Caco-2 (cell line): Measurements from ENCODE around the gene NUAK1. TPM values are rescaled to one million over a fixed set of nuclear protein-coding genes. Genes with fewer than 3 reads are reported as not detected.

Experiments used
- BruUV-seq: library from RNA; stranded (reverse); fragments of 400-500 nt; replicated peaks from 2 replicates; lab custom pipeline; 2021; lab: Mats Ljungman, UMichigan
- CTCF ChIA-PET: fragments of 300-600 bp; sonication (Branson Sonifier 250); formaldehyde crosslinking; loops from one replicate; lab custom pipeline; 2022; ENCODE audit warnings: antibody characterized with exemption; lab: Charles Lee
- POLR2A ChIA-PET: fragments of 300-600 bp; sonication (Branson Sonifier 250); formaldehyde crosslinking; loops from one replicate; lab custom pipeline; 2022; ENCODE audit warnings: antibody characterized with exemption; lab: Charles Lee
- DNase-seq, 2 experiments: peaks; one replicate each; pipeline versions ENCODE4 v3.0.0 to v3.0.0-alpha.2; 2020 to 2022
- H3K27me3 ChIP-seq: replicated peaks from 2 replicates; pipeline ENCODE4 v1.6.0; 2011; ENCODE audit warnings: low read length; ENCODE audit not compliant: control insufficient read depth, insufficient read depth
- H3K36me3 ChIP-seq: 2 replicates; pipeline ENCODE4 v1.5.1; 2011; ENCODE audit warnings: low read length; ENCODE audit not compliant: control insufficient read depth, insufficient read depth
- H3K4me1 ChIP-seq: fragments of 250-450 bp; sonication (Bioruptor Pico); 2 replicates; pipeline ENCODE4 v1.5.1; 2020; ENCODE audit warnings: mild to moderate bottlenecking
- H3K4me3 ChIP-seq: 2 replicates; pipeline ENCODE4 v1.5.1; 2011; ENCODE audit warnings: low read depth, mild to moderate bottlenecking, control low read depth, low read length
- H3K9me3 ChIP-seq: fragments of 250-450 bp; sonication (Bioruptor Pico); 2 replicates; pipeline ENCODE4 v1.5.1; 2020; ENCODE audit warnings: mild to moderate bottlenecking, moderate library complexity
- H3K27ac Mint-ChIP-seq: one replicate; pipeline ENCODE4 v1.8.0; 2022; ENCODE audit warnings: mixed read lengths; ENCODE audit not compliant: unreplicated experiment
- H3K27me3 Mint-ChIP-seq: one replicate; pipeline ENCODE4 v1.8.0; 2022; ENCODE audit warnings: mixed read lengths; ENCODE audit not compliant: insufficient read depth, unreplicated experiment
- H3K36me3 Mint-ChIP-seq: one replicate; pipeline ENCODE4 v1.8.0; 2022; ENCODE audit warnings: mild to moderate bottlenecking, mixed read lengths; ENCODE audit not compliant: insufficient read depth, unreplicated experiment
- H3K4me1 Mint-ChIP-seq: one replicate; pipeline ENCODE4 v1.8.0; 2022; ENCODE audit warnings: low read depth, mixed read lengths; ENCODE audit not compliant: unreplicated experiment
- H3K4me3 Mint-ChIP-seq: one replicate; pipeline ENCODE4 v1.8.0; 2022; ENCODE audit warnings: mild to moderate bottlenecking, moderate library complexity, mixed read lengths; ENCODE audit not compliant: unreplicated experiment
- H3K9me3 Mint-ChIP-seq: one replicate; pipeline ENCODE4 v1.8.0; 2022; ENCODE audit warnings: mixed read lengths; ENCODE audit not compliant: unreplicated experiment
- intact Hi-C: fragments of 100-400 bp; cut with micrococcal nuclease; formaldehyde crosslinking; loops from one replicate; pipeline ENCODE4 v1.10.0; 2022; ENCODE audit not compliant: unreplicated experiment
- total RNA-seq: library from RNA; stranded (reverse); gene quantifications from 2 replicates; pipeline ENCODE4 v1.2.3, GENCODE V29; 2022
- TF ChIP-seq, protein P1 (sequence below), 2 experiments: fragments of 200-600 bp in 1 of 2; IDR thresholded peaks; 1 replicate in 1 of 2; 2 replicates in 1 of 2; pipeline versions ENCODE4 v1.5.1 to v1.8.0; 2011 to 2022; ENCODE audit warnings: antibody characterized with exemption in 1 of 2, control low read depth in 1 of 2, inconsistent platforms in 1 of 2, low read depth in 1 of 2, low read length in 1 of 2, mild to moderate bottlenecking in 1 of 2, moderate library complexity in 1 of 2; ENCODE audit not compliant: insufficient read depth in 1 of 2, severe bottlenecking in 1 of 2, unreplicated experiment in 1 of 2

The NUAK1 gene
- total RNA-seq, 1 experiment from 2014 or later: 3.7 TPM

DNA sequence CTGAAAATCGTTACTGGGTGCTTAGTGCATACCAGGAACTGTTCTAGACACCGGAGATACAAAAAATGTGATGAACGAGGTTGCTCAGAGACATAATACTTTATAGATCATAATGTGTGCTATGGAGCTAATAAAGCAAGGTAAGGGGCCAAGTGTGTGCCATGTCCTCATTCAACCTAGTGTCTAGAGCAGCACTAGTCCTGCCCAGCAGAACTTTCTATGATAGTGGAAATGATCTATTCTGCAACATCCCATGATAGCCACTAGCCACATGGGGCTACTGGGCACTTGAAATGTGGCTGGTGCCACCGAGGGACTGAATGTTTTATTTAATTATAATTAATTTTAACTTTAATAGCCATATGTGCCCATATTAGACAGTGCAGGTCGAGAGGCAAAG is 15.6 kb downstream of the NUAK1 start:
- Histone ChIP-seq H3K4me3 (no peak overlapping the region), H3K9me3 (no peaks in the 10 kb centered on the region), H3K36me3 (no peaks in the 10 kb centered on the region), H3K27me3 (no peaks in the 10 kb centered on the region), H3K4me1 (peaks cover 77% of the 10 kb centered on the region)
- TF ChIP-seq, protein P1, sequence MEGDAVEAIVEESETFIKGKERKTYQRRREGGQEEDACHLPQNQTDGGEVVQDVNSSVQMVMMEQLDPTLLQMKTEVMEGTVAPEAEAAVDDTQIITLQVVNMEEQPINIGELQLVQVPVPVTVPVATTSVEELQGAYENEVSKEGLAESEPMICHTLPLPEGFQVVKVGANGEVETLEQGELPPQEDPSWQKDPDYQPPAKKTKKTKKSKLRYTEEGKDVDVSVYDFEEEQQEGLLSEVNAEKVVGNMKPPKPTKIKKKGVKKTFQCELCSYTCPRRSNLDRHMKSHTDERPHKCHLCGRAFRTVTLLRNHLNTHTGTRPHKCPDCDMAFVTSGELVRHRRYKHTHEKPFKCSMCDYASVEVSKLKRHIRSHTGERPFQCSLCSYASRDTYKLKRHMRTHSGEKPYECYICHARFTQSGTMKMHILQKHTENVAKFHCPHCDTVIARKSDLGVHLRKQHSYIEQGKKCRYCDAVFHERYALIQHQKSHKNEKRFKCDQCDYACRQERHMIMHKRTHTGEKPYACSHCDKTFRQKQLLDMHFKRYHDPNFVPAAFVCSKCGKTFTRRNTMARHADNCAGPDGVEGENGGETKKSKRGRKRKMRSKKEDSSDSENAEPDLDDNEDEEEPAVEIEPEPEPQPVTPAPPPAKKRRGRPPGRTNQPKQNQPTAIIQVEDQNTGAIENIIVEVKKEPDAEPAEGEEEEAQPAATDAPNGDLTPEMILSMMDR (IDR thresholded peaks at IDR 0.05; ENCODE audit: insufficient read depth in 1 of 2, low read depth in 1 of 2, low read length in 1 of 2, severe bottlenecking in 1 of 2, unreplicated experiment in 1 of 2): no peak
- no TSS peak for BruUV-seq
- Mint-ChIP-seq H3K4me1 (peaks cover 56% of the 10 kb centered on the region), H3K36me3 (no peaks in the 10 kb centered on the region), H3K27ac (peak overlapping the region; percentile 85), H3K9me3 (no peaks in the 10 kb centered on the region), H3K27me3 (no peaks in the 10 kb centered on the region), H3K4me3 (no peak overlapping the region)
- intact Hi-C loops: loop anchor here (1.0 kb wide), 1 partner anchor 15 kb away; no protein-coding TSS in a partner anchor
- DNase-seq: no peak
- ChIA-PET POLR2A (no interaction called here), CTCF (no interaction called here)

DNA sequence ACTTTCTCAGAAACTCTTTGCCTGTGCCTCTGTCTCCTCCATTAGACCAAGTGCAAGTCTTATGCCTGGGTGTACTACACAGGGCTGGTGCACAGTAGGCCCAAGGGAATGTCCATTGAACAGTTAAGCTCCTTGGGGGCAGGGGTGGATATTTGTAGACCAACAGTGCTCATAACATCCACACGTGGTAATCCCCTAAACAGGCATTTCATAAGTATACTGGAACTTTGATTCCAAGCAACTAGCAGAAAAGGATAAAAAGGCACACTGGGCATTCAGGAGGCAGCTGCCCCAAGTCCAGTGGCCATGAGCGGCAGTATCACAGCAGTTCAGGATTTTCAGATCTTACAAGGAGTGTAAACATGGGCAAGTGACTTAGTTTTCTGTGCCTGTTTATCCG is 16.8 kb downstream of the NUAK1 start:
- no peaks in the 10 kb centered on the region for H3K36me3 ChIP-seq
- no peaks in the 10 kb centered on the region for H3K9me3 ChIP-seq
- Mint-ChIP-seq H3K36me3 (peaks cover 4% of the 10 kb centered on the region), H3K27ac (peak overlapping the region; percentile 85), H3K4me3 (no peak overlapping the region), H3K27me3 (no peaks in the 10 kb centered on the region), H3K4me1 (peaks cover 65% of the 10 kb centered on the region), H3K9me3 (no peaks in the 10 kb centered on the region)
- DNase-seq: no peak
- ChIA-PET POLR2A (no interaction called here), CTCF (no interaction called here)
- BruUV-seq: no TSS peak
- H3K4me1 ChIP-seq: peaks cover 82% of the 10 kb centered on the region
- intact Hi-C loops: no loop called here
- H3K27me3 ChIP-seq: no peaks in the 10 kb centered on the region
- TF ChIP-seq, protein P1 (IDR thresholded peaks at IDR 0.05; ENCODE audit: insufficient read depth in 1 of 2, low read depth in 1 of 2, low read length in 1 of 2, severe bottlenecking in 1 of 2, unreplicated experiment in 1 of 2): no peak
- no peak overlapping the region for H3K4me3 ChIP-seq

GRCh38 chr12:106120519-106121105 is 18.1 kb downstream of the NUAK1 start:
- ChIA-PET POLR2A (no interaction called here), CTCF (no interaction called here)
- H3K4me3 Mint-ChIP-seq: peak overlapping the region; percentile 40
- no peaks in the 10 kb centered on the region for H3K27me3 ChIP-seq
- intact Hi-C loops: no loop called here
- BruUV-seq: no TSS peak
- H3K4me1 ChIP-seq: peaks cover 71% of the 10 kb centered on the region
- H3K36me3 Mint-ChIP-seq: peaks cover 4% of the 10 kb centered on the region
- peak overlapping the region; percentile 85 for H3K27ac Mint-ChIP-seq
- H3K4me3 ChIP-seq: no peak overlapping the region
- peak; percentile 61 to 69 for DNase-seq
- H3K4me1 Mint-ChIP-seq: peaks cover 62% of the 10 kb centered on the region
- TF ChIP-seq, protein P1 (IDR thresholded peaks at IDR 0.05; ENCODE audit: insufficient read depth in 1 of 2, low read depth in 1 of 2, low read length in 1 of 2, severe bottlenecking in 1 of 2, unreplicated experiment in 1 of 2): no peak
- H3K9me3 ChIP-seq: no peaks in the 10 kb centered on the region
- no peaks in the 10 kb centered on the region for H3K36me3 ChIP-seq
- H3K9me3 Mint-ChIP-seq: no peaks in the 10 kb centered on the region
- H3K27me3 Mint-ChIP-seq: no peaks in the 10 kb centered on the region
